HepG2 (cell line): ENCODE data around the gene ZNF714. TPM values are rescaled to one million over a fixed set of nuclear protein-coding genes. Genes with fewer than 3 reads are reported as not detected.

Source experiments
- ATAC-seq: fragments of 200-7000 bp; cut with Tn5 transposase; 3 replicates; pipeline ENCODE4 v1.9.1; 2020; ENCODE audit warnings: mild to moderate bottlenecking, moderate library complexity
- BruUV-seq: library from RNA; stranded (reverse); fragments of 400-500 nt; replicated peaks from 2 replicates; lab custom pipeline; 2021; lab: Mats Ljungman, UMichigan
- CTCF ChIA-PET: fragments of 300-600 bp; formaldehyde crosslinking; extraction: SDS; loops from one replicate; lab custom pipeline; 2021; ENCODE audit warnings: low total read pairs, inconsistent platforms, low intra/inter-chr PET ratio; lab: Yijun Ruan, JAX
- POLR2A ChIA-PET: fragments of 350-600 bp; sonication (Branson Sonifier 250); formaldehyde crosslinking; loops from one replicate; lab custom pipeline; 2020; ENCODE audit warnings: antibody characterized with exemption, inconsistent platforms; lab: Yijun Ruan, JAX
- DNase-seq: peaks from one replicate; pipeline ENCODE4 v3.0.0-alpha.2; 2015; ENCODE audit warnings: low spot score
- FAIRE-seq: peaks from 3 replicates; lab custom pipeline; 2011; peaks lifted over from hg19 to GRCh38; lab: Jason Lieb, UNC
- H2AFZ ChIP-seq: one replicate; pipeline ENCODE4 v1.6.1; 2011; ENCODE audit warnings: low read length, inconsistent platforms
- H3K27ac ChIP-seq: fragments of 300-600 bp; 3 replicates; pipeline ENCODE4 v1.8.0; 2011; ENCODE audit warnings: mixed run types, mild to moderate bottlenecking, mixed read lengths, low read length, inconsistent platforms; ENCODE audit not compliant: insufficient read depth; ENCODE audit errors: extremely low read length
- H3K27me3 ChIP-seq, 2 experiments: fragments of 200-600 bp in 1 of 2; 2 replicates in 1 of 2; 3 replicates in 1 of 2; pipeline versions ENCODE4 v1.6.0 to v1.8.0; 2011; ENCODE audit warnings: low read length in 2 of 2, mild to moderate bottlenecking in 2 of 2, moderate library complexity in 2 of 2, inconsistent platforms in 1 of 2; ENCODE audit not compliant: insufficient read depth in 2 of 2, control insufficient read depth in 1 of 2
- H3K36me3 ChIP-seq, 2 experiments: fragments of 200-600 bp in 1 of 2; replicated peaks in 1 of 2; 2 replicates in 1 of 2; 3 replicates in 1 of 2; pipeline versions ENCODE4 v1.5.1 to v1.8.0; 2011; ENCODE audit warnings: low read length in 2 of 2, inconsistent platforms in 1 of 2; ENCODE audit not compliant: insufficient read depth in 2 of 2, control insufficient read depth in 1 of 2
- H3K4me1 ChIP-seq: 2 replicates; pipeline ENCODE4 v1.5.1; 2012; ENCODE audit warnings: low read length, inconsistent platforms; ENCODE audit not compliant: insufficient read depth
- H3K4me2 ChIP-seq: 2 replicates; pipeline ENCODE4 v1.6.0; 2011; ENCODE audit warnings: low read depth, low read length, inconsistent platforms
- H3K4me3 ChIP-seq, 3 experiments: fragments of 200-600 bp in 1 of 3; sonication (generic), shearing (Covaris generic) in 1 of 3; replicated peaks in 1 of 3; 2 replicates each; pipeline ENCODE4 v1.5.1; 2011 to 2016; ENCODE audit warnings: low read length in 3 of 3, inconsistent platforms in 2 of 3, low read depth in 2 of 3, mild to moderate bottlenecking in 2 of 3, control low read depth in 1 of 3, mixed read lengths in 1 of 3; ENCODE audit not compliant: insufficient read depth in 1 of 3
- H3K79me2 ChIP-seq: one replicate; pipeline ENCODE4 v1.6.1; 2011; ENCODE audit warnings: low read length, inconsistent platforms; ENCODE audit not compliant: insufficient read depth
- H3K9ac ChIP-seq: 2 replicates; pipeline ENCODE4 v1.6.0; 2011; ENCODE audit warnings: mild to moderate bottlenecking, low read depth, low read length, inconsistent platforms; ENCODE audit not compliant: insufficient read depth
- H3K9me3 ChIP-seq: 2 replicates; pipeline ENCODE4 v1.5.1; 2012; ENCODE audit warnings: mild to moderate bottlenecking, low read length
- H4K20me1 ChIP-seq: 2 replicates; pipeline ENCODE4 v1.6.0; 2011; ENCODE audit warnings: inconsistent platforms, mild to moderate bottlenecking, low read length, moderate library complexity; ENCODE audit not compliant: insufficient read depth
- ARHGAP35 ChIP-seq: sonication (generic); formaldehyde crosslinking; IDR thresholded peaks from 2 replicates; pipeline ENCODE4 v1.9.0; 2022; ENCODE audit warnings: mild to moderate bottlenecking, inconsistent platforms, moderate library complexity, missing genetic modification reagents, borderline replicate concordance
- CC2D1A ChIP-seq: sonication (generic); formaldehyde crosslinking; IDR thresholded peaks from 2 replicates; pipeline ENCODE4 v1.8.1; 2023; ENCODE audit warnings: mild to moderate bottlenecking, missing genetic modification reagents
- FOSL2 ChIP-seq: sonication (generic); formaldehyde crosslinking; IDR thresholded peaks from 2 replicates; pipeline ENCODE4 v1.4.0; 2020; ENCODE audit warnings: missing genetic modification reagents
- GZF1 ChIP-seq: sonication (generic); formaldehyde crosslinking; IDR thresholded peaks from 2 replicates; pipeline ENCODE4 v1.5.1; 2020; ENCODE audit warnings: mild to moderate bottlenecking, missing genetic modification reagents
- KLF15 ChIP-seq: sonication (generic); formaldehyde crosslinking; IDR thresholded peaks from 2 replicates; pipeline ENCODE4 v1.8.1; 2023; ENCODE audit warnings: borderline replicate concordance, mild to moderate bottlenecking, inconsistent platforms, missing genetic modification reagents, mixed read lengths
- NFE2L1 ChIP-seq: sonication (generic); formaldehyde crosslinking; IDR thresholded peaks from 2 replicates; pipeline ENCODE4 v1.4.0; 2020; ENCODE audit warnings: missing genetic modification reagents, mild to moderate bottlenecking, borderline replicate concordance
- STAT5B ChIP-seq: sonication (generic); formaldehyde crosslinking; IDR thresholded peaks from 2 replicates; pipeline ENCODE4 v1.4.0; 2020; ENCODE audit warnings: missing genetic modification reagents
- ZNF12 ChIP-seq: sonication (generic); formaldehyde crosslinking; IDR thresholded peaks from 2 replicates; pipeline ENCODE4 v1.5.0; 2020; ENCODE audit warnings: missing genetic modification reagents
- ZNF224 ChIP-seq: sonication (generic); formaldehyde crosslinking; IDR thresholded peaks from 2 replicates; pipeline ENCODE4 v1.5.0; 2020; ENCODE audit warnings: mild to moderate bottlenecking, missing genetic modification reagents
- ZNF256 ChIP-seq: sonication (generic); formaldehyde crosslinking; conservative IDR thresholded peaks from 2 replicates; pipeline ENCODE4 v1.4.0; 2020; ENCODE audit warnings: missing genetic modification reagents
- ZNF430 ChIP-seq: sonication (generic); formaldehyde crosslinking; IDR thresholded peaks from 2 replicates; pipeline ENCODE4 v1.9.0; 2021; ENCODE audit warnings: mild to moderate bottlenecking, missing genetic modification reagents
- WGBS: methylation state at CpG from one replicate; pipeline ENCODE4 v1.1.6; 2017; ENCODE audit warnings: low lambda C conversion rate; 5-methylcytosine and 5-hydroxymethylcytosine counted together
- in situ Hi-C: cut with HindIII; loops from 2 replicates; pipeline ENCODE4 v1.10.0; 2017; ENCODE audit warnings: low pct_unique_long_range_greater_than_20kb; ENCODE audit not compliant: extremely low pct_ligation_motif_present
- intact Hi-C: fragments of 100-400 bp; cut with micrococcal nuclease; formaldehyde crosslinking; loops from one replicate; pipeline ENCODE4 v1.10.0; 2022; ENCODE audit not compliant: unreplicated experiment
- polyA plus RNA-seq, 8 experiments: library from polyadenylated mRNA; depleted of rRNA in 3 of 8; stranded (reverse) in 7 of 8; unstranded in 1 of 8; fragments of >200 nt; fragmentation: Illumina TruSeq in 4 of 8; extraction: Trizol in 4 of 8; gene quantifications; 2 replicates each; pipeline versions ENCODE4 v1.2.1 to v1.2.3, GENCODE V29; 2011 to 2016; ENCODE audit warnings: low read depth in 4 of 8, missing spikeins in 1 of 8, mixed read lengths in 1 of 8; ENCODE audit not compliant: insufficient read depth in 1 of 8
- total RNA-seq, 5 experiments: library from RNA; depleted of rRNA; stranded (reverse); fragments of >200 nt; fragmentation: Illumina TruSeq; extraction: Trizol; gene quantifications; 2 replicates each; pipeline ENCODE4 v1.2.3, GENCODE V29; 2016; ENCODE audit warnings: low read depth in 1 of 5
- TF ChIP-seq, protein P1 (sequence below): IDR thresholded peaks from 2 replicates; pipeline ENCODE4 v1.6.1; 2016; ENCODE audit warnings: low read depth, borderline replicate concordance
- TF ChIP-seq, protein P2 (sequence below): sonication (generic); formaldehyde crosslinking; IDR thresholded peaks from 2 replicates; pipeline ENCODE4 v1.4.0; 2020; ENCODE audit warnings: missing genetic modification reagents
- TF ChIP-seq, protein P3 (sequence below): sonication (generic); formaldehyde crosslinking; IDR thresholded peaks from 2 replicates; pipeline ENCODE4 v1.4.0; 2020; ENCODE audit warnings: missing genetic modification reagents; ENCODE audit errors: not compliant biosample characterization
- TF ChIP-seq, protein P4 (sequence below): IDR thresholded peaks from 2 replicates; pipeline ENCODE4 v1.6.1; 2016; ENCODE audit warnings: missing genetic modification reagents, missing compliant biosample characterization

The ZNF714 gene
- total and polyA plus RNA-seq, 2 of the 13 experiments (the other 11 are each of a cell fraction or from before 2014, with no cell fraction given): 6.7 to 27.8 TPM

DNA sequence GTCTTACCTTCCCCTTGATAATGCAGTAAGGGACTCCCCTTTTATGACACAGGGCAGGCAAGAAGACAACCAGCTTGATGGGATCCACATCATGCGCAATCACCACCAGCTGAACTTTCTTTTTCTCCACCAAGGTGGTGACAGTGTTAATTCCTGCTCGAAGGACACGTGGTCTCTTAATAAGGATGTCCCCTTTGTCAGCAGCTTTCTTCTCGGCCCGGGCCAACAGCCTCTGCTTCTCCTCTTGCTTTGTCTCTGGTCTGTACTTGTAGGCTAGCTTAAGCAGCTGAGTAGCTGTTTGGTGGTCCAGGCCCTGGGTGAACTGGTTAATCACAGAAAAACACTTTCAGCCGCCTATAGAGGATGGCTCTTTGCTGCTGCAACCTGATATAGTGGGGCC, 67.9 kb downstream of the ZNF714 start:
- Histone ChIP-seq H3K27me3 (no peaks in the 10 kb centered on the region), H4K20me1 (no peaks in the 10 kb centered on the region), H3K27ac (no peak overlapping the region), H3K36me3 (peaks cover 4 to 49% of the 10 kb centered on the region in 2 experiments; a peak in 4 of 5 replicates), H3K4me2 (no peak overlapping the region), H2AFZ (no peak overlapping the region), H3K9ac (no peak overlapping the region), H3K79me2 (no peaks in the 10 kb centered on the region), H3K4me3 (no peak overlapping the region), H3K4me1 (no peaks in the 10 kb centered on the region), H3K9me3 (no peaks in the 10 kb centered on the region)
- no TSS peak for BruUV-seq
- whole genome bisulfite sequencing: 100% methylated on average over 6 of the region's 6 CpGs
- ATAC-seq: no peak
- ChIA-PET CTCF (no interaction called here), POLR2A (no interaction called here)
- intact Hi-C loops (no loop called here), in situ Hi-C loops (no loop called here)
- no peak for DNase-seq
- TF ChIP-seq, protein P1, sequence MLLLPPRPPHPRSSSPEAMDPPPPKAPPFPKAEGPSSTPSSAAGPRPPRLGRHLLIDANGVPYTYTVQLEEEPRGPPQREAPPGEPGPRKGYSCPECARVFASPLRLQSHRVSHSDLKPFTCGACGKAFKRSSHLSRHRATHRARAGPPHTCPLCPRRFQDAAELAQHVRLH (CRISPR knock-in tag): no peak
- TF ChIP-seq, protein P2, sequence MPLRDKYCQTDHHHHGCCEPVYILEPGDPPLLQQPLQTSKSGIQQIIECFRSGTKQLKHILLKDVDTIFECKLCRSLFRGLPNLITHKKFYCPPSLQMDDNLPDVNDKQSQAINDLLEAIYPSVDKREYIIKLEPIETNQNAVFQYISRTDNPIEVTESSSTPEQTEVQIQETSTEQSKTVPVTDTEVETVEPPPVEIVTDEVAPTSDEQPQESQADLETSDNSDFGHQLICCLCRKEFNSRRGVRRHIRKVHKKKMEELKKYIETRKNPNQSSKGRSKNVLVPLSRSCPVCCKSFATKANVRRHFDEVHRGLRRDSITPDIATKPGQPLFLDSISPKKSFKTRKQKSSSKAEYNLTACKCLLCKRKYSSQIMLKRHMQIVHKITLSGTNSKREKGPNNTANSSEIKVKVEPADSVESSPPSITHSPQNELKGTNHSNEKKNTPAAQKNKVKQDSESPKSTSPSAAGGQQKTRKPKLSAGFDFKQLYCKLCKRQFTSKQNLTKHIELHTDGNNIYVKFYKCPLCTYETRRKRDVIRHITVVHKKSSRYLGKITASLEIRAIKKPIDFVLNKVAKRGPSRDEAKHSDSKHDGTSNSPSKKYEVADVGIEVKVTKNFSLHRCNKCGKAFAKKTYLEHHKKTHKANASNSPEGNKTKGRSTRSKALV (CRISPR knock-in tag): no peak
- TF ChIP-seq FOSL2 (CRISPR knock-in tag): no peak
- no peak for TF ChIP-seq KLF15 (CRISPR knock-in tag)
- TF ChIP-seq, protein P3, sequence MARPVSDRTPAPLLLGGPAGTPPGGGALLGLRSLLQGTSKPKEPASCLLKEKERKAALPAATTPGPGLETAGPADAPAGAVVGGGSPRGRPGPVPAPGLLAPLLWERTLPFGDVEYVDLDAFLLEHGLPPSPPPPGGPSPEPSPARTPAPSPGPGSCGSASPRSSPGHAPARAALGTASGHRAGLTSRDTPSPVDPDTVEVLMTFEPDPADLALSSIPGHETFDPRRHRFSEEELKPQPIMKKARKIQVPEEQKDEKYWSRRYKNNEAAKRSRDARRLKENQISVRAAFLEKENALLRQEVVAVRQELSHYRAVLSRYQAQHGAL (CRISPR knock-in tag): no peak
- TF ChIP-seq, protein P4, sequence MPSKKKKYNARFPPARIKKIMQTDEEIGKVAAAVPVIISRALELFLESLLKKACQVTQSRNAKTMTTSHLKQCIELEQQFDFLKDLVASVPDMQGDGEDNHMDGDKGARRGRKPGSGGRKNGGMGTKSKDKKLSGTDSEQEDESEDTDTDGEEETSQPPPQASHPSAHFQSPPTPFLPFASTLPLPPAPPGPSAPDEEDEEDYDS (CRISPR knock-in tag): no peak
- TF ChIP-seq ZNF256 (CRISPR knock-in tag): no peak
- no peak for TF ChIP-seq ZNF224 (CRISPR knock-in tag)
- no peak for TF ChIP-seq ARHGAP35
- TF ChIP-seq NFE2L1: no peak
- TF ChIP-seq ZNF12 (CRISPR knock-in tag): no peak
- no peak for TF ChIP-seq ZNF430 (CRISPR knock-in tag)
- no peak for TF ChIP-seq CC2D1A
- TF ChIP-seq GZF1 (CRISPR knock-in tag): no peak
- TF ChIP-seq STAT5B (CRISPR knock-in tag): no peak
- no peak for FAIRE-seq
